GM19043 (cell line): ENCODE results near the gene ADAMTS3.

Experiments
- ATAC-seq: cut with Tn5 transposase; IDR thresholded peaks from one replicate; pipeline ENCODE4 v1.9.1; 2021; ENCODE audit warnings: low read depth; ENCODE audit not compliant: unreplicated experiment

Gene ADAMTS3

DNA sequence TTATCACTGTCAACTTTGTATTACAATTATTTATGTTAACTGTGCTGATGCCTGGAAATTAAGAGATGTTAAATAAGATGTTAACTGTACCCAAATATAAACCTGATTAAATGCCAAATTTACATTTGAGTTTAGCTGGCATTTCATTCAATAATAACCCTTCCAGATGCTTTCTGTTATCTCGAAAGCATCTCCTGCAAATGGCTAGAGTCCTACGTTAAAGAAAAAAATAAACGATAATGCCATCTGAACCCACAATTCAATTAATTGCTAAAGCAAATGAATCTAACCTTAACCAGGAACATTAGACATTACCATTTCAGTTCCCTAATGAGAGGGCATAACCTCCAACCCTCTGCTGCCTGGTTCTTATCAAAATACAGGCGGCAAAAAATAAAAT, 145.0 kb downstream of the ADAMTS3 start:
- ATAC-seq: no peak

DNA sequence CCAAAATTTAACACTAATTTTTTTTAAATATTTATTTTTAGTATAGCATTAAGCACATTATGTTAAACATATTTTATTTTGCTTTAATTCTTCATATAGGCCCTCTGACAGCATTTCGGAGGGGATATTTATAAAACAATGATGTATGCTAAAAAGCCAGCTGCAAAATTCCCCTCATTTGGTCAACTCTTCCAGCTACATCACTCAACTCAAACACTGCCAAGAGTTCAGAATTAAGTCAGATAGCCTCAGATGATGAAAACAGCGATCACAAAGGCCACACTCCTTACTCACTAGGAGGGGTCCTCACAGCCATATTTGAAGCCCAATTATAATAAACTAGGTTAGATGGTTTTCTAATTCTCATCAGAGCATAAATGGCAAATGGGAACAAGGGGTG, 146.6 kb downstream of the ADAMTS3 start:
- no peak for ATAC-seq

DNA sequence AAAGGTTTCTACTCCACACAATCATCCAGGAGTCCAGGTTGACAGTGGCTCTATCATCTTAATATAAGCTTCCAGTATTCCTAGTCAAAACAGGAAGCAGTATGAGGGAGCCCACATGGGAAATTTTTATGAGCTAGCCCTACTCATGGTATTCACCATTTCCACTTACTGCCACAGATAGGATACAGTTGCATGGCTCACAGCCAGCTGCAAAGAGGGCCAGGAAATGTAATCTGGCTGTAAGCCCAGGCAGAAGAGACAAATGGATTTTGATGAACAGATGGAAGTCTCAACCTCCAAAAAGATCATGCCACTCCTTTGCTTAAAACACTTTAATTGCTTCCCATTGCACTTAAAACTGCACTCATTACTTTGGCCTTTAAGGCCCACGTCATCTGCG, 150.6 kb downstream of the ADAMTS3 start:
- ATAC-seq: no peak

DNA sequence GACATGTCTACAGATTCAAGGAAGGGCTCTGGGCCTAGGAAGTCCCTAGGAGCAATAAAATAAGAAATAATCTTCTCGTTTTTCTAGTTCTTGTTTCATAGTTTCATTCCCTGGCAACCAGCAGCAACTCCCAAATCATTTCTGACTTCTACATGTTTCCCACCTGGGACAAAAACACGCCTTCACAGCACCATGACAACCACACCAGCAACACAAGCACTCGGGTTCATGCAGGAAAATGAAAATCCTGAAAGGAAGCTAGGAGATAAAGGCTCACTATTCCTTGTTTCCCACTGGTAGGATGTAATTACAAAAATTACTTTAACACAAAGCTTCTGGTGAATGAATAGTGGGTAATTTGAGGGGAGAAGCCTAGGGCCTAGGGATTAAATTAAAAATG, 158.9 kb downstream of the ADAMTS3 start:
- no peak for ATAC-seq

DNA sequence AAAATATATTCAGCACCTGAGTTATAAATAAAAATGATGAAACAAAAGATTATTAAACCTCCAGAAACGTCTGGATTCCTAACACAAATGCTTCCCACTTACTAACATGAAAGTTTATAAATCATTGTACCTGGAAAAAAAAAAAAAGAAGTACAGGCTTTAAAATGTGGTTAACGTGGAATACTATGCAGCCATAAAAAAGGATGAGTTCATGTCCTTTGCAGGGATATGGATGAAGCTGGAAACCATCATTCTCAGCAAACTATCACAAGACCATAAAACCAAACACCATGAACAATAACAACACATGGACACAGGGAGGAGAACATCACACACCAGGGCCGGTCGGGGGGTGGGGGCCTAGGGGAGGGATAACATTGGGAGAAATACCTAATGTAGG, 160.5 kb downstream of the ADAMTS3 start:
- ATAC-seq: no peak

DNA sequence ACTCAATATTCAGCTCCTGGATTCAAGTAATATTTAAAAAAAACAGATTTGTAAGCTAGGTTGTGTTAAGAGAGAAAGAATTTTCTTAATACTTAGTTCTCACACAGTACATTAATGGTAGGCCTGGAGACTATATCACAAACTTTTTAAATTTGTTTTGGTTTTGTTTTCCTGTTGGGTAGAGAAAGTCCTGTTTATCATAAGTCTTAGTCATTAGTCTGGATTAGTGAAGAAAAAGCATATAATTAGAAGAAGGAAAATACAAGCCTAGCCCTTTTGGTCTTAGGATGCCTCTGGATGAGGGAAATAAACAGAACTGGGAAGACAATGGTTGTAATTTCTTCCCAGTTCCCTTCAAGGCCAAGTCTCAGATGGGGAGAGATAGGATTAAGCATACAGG, 163.6 kb downstream of the ADAMTS3 start:
- no peak for ATAC-seq

DNA sequence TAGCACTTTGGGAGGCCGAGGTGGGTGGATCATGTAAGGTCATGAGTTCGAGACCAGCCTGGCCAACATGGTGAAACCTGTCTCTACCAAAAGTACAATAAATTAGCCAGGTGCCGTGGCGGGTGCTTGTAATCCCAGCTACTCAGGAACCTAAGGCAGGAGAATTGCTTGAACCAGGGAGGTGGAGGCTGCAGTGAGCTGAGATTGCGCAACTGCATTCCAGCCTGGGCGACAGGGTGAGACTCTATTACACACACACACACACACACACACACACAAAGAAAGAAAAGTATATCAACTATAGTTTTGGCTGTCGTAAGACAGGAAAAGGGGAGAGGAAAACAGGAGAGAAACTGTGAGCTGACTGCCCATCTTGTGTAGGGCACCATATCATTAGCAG, 171.7 kb downstream of the ADAMTS3 start:
- ATAC-seq: no peak

DNA sequence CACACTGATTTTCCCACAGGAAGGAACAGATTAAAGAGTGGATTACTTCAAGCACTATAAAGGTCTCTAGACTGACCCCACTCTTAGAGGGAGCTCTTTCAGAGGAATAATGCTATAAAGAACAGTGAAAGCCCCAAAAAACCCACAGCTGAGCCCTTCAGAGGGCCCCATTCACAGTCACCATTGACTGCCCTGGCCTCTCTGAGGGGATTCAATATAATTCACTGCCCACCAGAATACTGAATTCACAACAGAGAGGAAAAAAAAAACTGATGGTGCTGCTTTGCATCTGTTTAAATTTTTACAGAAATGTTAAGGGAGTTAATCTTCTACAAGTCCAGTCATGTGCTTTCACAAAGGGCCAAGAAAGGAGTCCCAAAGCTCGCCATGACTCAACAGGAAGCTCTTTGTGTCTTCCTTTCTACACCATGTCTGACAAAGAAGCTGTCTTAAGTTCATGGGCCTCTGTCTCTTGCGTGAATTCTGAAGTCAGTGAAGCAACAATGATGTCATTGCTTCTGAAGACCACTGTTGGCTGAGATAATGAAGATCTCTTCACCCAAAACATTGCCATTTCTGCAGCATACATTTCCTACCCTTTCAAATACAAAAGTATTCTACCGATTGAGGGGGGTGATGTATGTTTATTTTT, 174.9 kb downstream of the ADAMTS3 start:
- ATAC-seq: no peak

DNA sequence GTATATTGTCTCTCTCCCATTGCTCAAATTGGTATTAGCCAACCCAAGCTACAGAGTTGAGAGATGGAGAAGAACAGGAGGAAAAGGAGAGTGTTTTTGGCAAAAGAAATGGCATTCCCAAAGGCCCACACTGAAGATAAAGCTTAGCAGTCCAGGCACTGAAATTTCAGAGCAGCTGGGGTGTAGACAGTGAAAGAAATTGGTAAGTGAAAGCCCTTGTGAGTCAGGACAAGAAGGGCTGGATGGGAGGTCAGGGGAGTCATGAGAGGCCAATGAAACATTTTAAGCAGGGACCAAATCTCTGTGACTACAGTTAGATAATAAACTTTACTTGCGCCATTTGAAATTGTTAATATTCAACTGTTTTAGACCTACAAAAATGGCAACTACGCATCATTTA, 177.7 kb downstream of the ADAMTS3 start:
- ATAC-seq: no peak

DNA sequence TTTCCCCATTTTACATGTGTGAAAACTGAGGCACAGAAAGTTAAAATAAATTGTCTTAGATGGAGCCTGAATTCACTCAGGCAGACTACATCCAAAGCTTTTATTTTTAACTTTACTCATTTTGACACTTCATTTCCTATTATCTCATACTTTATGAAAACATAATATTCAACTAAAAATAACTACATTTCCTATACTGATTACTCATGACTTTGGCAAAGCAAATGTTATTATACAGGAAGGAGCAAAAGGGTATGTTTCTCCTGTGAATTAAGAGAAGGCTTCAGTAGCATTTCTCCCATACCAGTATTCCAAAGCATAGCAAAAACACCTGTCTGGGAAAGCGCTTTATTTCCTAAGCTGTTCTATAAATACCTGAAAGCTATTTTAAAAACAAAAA, 178.6 kb downstream of the ADAMTS3 start:
- no peak for ATAC-seq

DNA sequence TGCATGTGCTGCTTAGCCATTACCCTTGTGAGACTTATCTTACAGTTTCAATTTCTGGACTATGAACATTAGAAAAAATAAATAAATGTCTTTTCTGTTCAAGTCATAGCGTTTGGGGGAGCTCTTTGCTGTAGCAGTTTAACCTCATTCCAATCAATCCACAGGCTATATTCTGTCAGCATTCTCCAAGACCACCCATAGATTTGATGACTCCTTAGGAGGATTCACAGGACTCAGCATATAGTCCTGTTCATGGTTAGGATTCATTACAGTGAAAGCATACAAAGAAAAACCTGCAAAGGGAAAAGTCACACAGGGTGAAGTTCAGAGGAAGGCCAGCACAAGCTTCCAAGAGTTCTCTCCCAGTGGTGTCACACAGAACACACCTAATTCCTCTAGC, 180.5 kb downstream of the ADAMTS3 start:
- no peak for ATAC-seq

DNA sequence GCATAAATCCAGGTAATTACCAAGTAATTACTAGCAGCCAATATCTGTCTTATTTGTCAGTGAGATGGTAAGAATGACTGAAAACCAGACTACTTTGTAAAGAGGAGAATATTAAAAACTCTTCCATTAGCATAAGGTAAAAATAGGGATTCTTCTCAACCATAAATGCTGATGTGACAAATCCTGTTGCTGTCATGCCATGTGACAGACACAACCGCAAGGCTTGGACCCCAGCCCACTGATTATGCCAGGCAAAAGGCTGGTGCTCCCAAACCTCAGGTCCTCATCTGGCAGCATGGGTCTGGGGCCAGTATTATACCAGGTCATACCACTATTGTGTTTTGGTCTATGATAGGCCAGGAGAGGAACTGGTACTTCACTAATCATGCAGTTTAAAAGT, 181.1 kb downstream of the ADAMTS3 start:
- no peak for ATAC-seq

DNA sequence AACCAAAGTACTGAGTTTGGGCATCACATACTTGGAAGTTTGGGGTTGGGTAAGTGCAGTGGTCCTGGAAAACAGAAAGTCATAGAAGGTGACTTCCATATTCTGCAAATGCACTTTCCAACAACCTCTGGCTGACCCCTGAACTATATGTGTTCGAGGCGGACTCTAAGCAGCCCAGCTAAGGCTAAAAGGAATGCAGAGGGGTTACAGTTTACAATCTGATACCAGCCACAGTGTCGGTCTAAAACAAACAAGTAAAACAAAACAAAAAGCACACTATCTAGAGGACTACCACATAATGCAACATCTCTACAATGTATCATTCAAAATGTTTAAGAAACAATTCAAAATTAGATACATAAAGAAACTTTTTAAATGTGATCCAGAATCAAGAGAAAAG, 185.6 kb downstream of the ADAMTS3 start:
- no peak for ATAC-seq

DNA sequence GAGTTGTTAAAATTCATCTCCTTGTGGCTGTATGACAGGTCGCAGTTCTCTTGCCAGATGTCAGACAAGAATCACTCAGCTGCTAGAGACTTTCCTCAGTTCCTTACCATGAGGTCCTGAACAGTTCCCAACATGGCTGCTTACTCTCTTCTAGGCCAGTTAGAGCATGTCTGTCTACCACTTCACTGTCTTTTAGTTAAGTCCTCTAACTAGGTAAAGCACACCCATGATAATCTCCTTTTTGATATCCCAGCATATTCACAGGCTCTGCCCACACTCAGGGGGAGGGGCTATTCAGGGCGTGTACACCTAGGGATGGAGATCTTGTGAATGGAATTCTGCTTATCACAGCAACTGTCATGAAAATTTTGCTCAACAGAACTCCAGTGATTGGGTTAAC, 190.1 kb downstream of the ADAMTS3 start:
- ATAC-seq: no peak

DNA sequence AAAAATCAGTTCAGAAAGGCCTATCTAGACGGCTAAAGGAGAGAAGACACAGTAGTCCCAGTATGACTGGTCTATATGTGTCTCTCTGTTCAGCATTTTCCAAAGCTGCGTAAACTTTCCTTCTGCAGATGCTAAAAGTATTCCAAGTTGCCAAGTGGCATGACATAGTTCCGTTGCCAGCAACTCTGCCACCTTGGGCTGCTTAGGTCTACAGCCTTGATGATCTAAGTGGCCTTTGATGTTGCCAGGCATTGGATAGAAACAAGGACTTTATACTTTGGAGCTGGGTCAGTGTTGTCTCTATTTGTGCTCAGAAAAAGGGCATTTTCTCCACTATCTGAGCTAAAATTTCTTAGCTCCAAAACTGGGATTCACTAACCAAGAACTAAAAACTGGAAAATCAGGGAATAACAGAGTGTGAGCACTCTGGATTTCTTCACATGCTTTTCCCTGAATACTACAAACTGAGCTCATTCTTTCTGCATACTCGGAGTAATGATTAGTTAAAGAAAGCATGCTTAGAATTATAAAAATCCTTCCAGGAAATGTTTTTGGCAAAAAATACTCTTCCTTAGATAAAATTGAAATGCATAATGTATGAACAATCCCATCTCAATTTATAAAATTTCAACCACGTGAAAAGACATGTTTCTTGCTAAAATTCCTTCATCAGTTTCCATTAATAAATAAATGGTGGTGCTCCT, 191.4 kb downstream of the ADAMTS3 start:
- no peak for ATAC-seq

DNA sequence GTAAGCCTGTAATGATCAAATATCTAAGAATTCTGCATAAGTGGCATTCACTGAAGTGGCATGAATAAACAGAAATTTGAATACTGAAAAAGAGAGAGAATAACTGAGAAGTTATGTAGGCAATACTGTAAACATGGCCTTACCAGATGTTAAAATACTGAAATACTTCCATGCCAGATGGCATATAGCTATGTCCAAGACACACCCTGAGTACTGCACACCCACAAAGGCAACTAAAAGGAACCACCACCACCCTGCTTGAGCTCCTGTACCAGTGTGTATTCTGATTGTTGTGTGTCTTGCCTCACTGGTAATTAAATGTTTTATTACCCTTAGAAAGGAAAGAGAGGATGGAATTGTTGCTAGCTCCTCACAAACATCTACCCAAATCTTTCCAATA, 192.1 kb downstream of the ADAMTS3 start:
- ATAC-seq: no peak

DNA sequence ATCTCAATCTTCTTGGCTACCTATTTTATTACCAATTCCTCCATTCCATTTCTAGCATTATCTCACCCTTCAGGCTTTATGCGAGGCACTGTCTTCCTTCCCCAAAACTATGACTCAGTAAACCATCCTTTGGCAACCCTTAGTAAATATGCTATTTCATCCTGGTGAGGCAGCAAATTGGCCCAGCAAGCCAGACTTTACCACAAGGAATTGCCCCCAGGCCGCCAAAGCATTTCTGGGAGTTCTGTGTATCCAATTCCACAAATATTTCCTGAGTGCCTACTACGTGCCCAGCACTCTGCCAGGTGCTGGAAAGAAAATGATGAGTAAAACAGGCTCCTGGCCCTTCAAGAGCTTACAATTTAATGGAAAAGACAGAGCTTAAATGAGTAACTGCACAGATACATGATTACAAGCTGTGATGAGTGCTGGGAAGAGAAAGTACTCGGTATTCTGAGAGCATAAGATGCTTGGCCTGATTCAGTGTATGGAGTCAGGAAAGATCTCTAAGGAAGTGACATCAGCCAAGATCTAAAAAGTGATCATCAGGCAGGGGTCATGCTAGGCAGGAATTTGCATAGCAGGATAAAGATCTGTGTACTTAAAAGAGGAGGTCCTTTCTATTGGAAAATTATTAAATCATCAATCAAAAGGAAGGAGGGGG, 193.8 kb downstream of the ADAMTS3 start:
- no peak for ATAC-seq

DNA sequence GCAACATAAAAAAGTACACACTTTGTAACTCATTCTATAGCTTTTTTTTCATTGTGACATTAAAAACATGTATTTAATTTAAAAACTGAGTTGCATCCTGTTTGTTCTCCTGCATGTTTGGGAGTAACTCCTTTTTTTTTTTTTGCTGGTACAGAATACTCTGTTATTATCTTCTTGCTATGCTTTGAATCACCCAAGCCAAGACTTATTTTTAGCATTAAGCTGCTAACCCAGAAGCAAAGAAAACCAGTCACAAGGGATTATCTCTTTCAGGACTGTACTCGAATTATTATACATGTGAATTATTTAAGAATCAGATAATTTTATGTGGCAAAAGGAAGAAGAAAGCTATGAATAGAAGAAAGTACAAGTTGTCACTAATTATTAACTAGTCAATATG, 194.9 kb downstream of the ADAMTS3 start:
- no peak for ATAC-seq

DNA sequence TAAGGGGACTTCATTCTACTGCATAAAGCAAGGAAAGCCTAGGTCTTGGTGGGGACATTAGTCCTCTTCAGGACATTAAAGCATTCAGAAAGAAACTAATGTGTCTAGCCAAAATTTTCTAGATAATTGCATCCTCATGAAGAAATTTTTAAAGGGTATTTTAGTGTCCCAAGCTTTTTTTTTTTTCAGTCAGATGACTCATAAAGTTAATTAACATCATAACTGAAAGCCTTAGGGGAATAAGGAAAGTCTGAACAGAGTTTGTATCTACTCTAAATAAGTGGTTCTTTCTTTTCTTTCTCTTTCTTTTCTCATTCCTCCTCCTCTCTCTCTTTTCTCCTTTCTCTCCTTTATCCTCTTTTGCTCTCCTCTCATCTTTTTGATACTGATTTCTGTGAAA, 202.4 kb downstream of the ADAMTS3 start:
- ATAC-seq: no peak

DNA sequence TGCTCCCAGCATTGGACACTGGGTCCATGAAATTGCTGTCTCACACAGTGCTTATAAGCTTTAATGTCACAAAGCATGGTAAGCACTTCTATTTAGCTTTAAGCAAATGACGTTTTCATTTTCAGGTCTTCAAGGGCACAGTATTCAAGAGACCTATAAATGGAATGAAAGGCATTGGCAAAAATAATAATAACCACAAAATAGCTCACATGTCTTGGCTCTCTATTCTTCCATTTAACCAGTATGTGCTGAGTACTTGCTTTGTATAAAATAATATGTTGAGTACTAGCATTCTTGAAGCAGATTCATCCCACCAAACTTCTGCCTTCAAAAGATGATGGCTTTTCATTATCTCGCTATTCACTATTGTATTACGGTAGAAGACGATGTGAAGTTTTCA, 203.0 kb downstream of the ADAMTS3 start:
- ATAC-seq: no peak

DNA sequence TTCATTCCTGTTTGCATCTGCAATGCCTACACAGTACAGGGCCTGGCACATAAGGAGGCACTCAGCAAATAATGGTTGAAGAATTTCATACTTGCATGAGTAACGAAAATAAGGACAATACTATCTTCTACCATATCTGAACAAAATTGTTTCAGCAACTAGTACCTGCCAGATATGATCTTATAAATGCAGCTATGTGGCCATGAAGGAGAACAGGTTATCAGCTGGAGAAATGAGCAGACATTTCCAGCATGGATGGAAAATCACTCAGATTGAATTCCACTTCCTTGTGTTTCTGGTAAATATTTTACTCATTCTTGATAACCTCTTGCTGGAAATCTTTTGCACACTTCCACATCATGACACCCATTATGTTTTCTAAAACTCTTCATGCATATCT, 204.0 kb downstream of the ADAMTS3 start:
- ATAC-seq: no peak

DNA sequence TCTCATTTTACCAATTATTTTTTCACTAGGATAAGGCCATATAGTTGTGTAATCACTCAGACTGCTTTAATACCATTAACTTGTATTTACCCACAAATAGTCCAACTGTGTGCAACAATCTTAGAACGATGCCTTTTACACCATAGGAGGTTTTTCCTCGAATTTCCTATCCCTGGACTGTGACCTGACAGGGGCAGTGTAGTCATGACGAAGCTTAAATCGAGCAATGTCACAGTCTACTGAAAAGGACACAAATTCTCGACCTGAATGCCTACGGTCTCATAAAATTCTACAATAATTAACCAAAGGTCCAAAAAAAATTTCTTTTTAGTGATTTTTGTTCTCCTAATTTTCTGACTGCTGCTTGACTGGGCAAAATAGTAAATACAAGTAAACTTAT, 208.9 kb downstream of the ADAMTS3 start:
- no peak for ATAC-seq
